Liver (tissue), 9 donors: ENCODE data around the gene SLC49A3. TPM values are rescaled to one million over a fixed set of nuclear protein-coding genes. Genes with fewer than 3 reads are reported as not detected.

ENCODE experiments used
- DNase-seq: peaks from one replicate; pipeline ENCODE4 v3.0.0-alpha.2; 2017; ENCODE audit warnings: low spot score
- H3K27ac ChIP-seq, 2 donors: one replicate each; pipeline ENCODE4 v1.7.0; 2013; ENCODE audit warnings: inconsistent platforms in 2 of 2, low read length in 2 of 2, control low read depth in 1 of 2, low read depth in 1 of 2, mild to moderate bottlenecking in 1 of 2
- H3K27me3 ChIP-seq, 4 donors: one replicate each; pipeline versions ENCODE4 v1.6.1 to v1.7.0; 2013; ENCODE audit warnings: low read length in 3 of 4, inconsistent platforms in 1 of 4, mild to moderate bottlenecking in 1 of 4, moderate library complexity in 1 of 4; ENCODE audit not compliant: control insufficient read depth in 4 of 4, insufficient read depth in 4 of 4
- H3K36me3 ChIP-seq, 4 donors: one replicate each; pipeline versions ENCODE4 v1.6.1 to v1.7.0; 2013; ENCODE audit warnings: low read length in 3 of 4, mild to moderate bottlenecking in 3 of 4, low read depth in 1 of 4, moderate library complexity in 1 of 4; ENCODE audit not compliant: control insufficient read depth in 4 of 4, insufficient read depth in 3 of 4
- H3K4me1 ChIP-seq, 4 donors: one replicate each; pipeline versions ENCODE4 v1.6.1 to v1.7.0; 2013; ENCODE audit warnings: low read length in 3 of 4, mild to moderate bottlenecking in 3 of 4, moderate library complexity in 1 of 4; ENCODE audit not compliant: control insufficient read depth in 4 of 4, insufficient read depth in 4 of 4
- H3K4me3 ChIP-seq, 3 donors: one replicate each; pipeline versions ENCODE4 v1.6.1 to v1.7.0; 2013; ENCODE audit warnings: low read length in 3 of 3, control low read depth in 1 of 3, low read depth in 1 of 3, mild to moderate bottlenecking in 1 of 3
- H3K9ac ChIP-seq, 2 donors: one replicate each; pipeline ENCODE4 v1.7.0; 2013; ENCODE audit warnings: low read length in 2 of 2, mild to moderate bottlenecking in 2 of 2, moderate library complexity in 2 of 2, control low read depth in 1 of 2, low read depth in 1 of 2
- H3K9me3 ChIP-seq, 4 donors: one replicate each; pipeline versions ENCODE4 v1.6.1 to v1.7.0; 2013; ENCODE audit warnings: low read length in 3 of 4; ENCODE audit not compliant: control insufficient read depth in 4 of 4
- ATF3 ChIP-seq: IDR thresholded peaks from 2 replicates; pipeline ENCODE4 v1.6.1; 2016; ENCODE audit warnings: antibody characterized with exemption
- FOXA1 ChIP-seq: IDR thresholded peaks from 2 replicates; pipeline ENCODE4 v1.6.1; 2016; ENCODE audit warnings: antibody characterized with exemption
- FOXA2 ChIP-seq: IDR thresholded peaks from 2 replicates; pipeline ENCODE4 v1.6.1; 2016; ENCODE audit warnings: antibody characterized with exemption
- HNF4A ChIP-seq, 2 donors: conservative IDR thresholded peaks; 2 replicates each; pipeline ENCODE4 v1.6.1; 2016; ENCODE audit warnings: antibody characterized with exemption in 2 of 2, mild to moderate bottlenecking in 2 of 2
- MAX ChIP-seq: IDR thresholded peaks from 2 replicates; pipeline ENCODE4 v1.6.1; 2016; ENCODE audit warnings: antibody characterized with exemption
- NR2F2 ChIP-seq: IDR thresholded peaks from 2 replicates; pipeline ENCODE4 v1.6.1; 2016; ENCODE audit warnings: antibody characterized with exemption
- RAD21 ChIP-seq, 2 donors: IDR thresholded peaks; 2 replicates each; pipeline ENCODE4 v1.6.1; 2016; ENCODE audit warnings: antibody characterized with exemption in 2 of 2, mild to moderate bottlenecking in 2 of 2
- REST ChIP-seq: IDR thresholded peaks from 2 replicates; pipeline ENCODE4 v1.6.1; 2016; ENCODE audit warnings: antibody characterized with exemption, mild to moderate bottlenecking
- RXRA ChIP-seq, 2 donors: IDR thresholded peaks; 2 replicates each; pipeline ENCODE4 v1.6.1; 2017 to 2018; ENCODE audit warnings: antibody characterized with exemption in 2 of 2, mild to moderate bottlenecking in 1 of 2
- WGBS: extraction: QIAGEN DNeasy Blood & Tissue Kit; methylation state at CpG from one replicate; pipeline ENCODE4 v1.1.7; 2013; 5-methylcytosine and 5-hydroxymethylcytosine counted together
- polyA plus RNA-seq, 2 donors: library from polyadenylated mRNA; stranded (reverse) in 1 of 2; unstranded in 1 of 2; fragments of 200-250 nt in 1 of 2; fragments of >200 nt in 1 of 2; fragmentation: Nextera tagmentation in 1 of 2; extraction: Ambion mirVana in 1 of 2; gene quantifications; one replicate each; pipeline versions ENCODE4 v1.2.1 to v1.2.3, GENCODE V29; 2013 to 2015
- total RNA-seq, 2 donors: library from RNA; depleted of rRNA; stranded (reverse); fragments of >200 nt; gene quantifications; one replicate each; pipeline ENCODE4 v1.2.3, GENCODE V29; 2014
- donor health status: healthy.
- donor health status: healthy.
- donor health status: healthy.
- donor health status: healthy.
- donor health status: healthy.

Gene SLC49A3
- total and polyA plus RNA-seq, 4 donors = 0.40 to 3.6 (median 2.0) TPM

GRCh38 chr4:709348-709747 is 20.4 kb upstream of the SLC49A3 start (continued):
- no peak for TF ChIP-seq REST

- no peaks in the 10 kb centered on the region for H3K27me3 ChIP-seq
- H3K9ac ChIP-seq = no peak overlapping the region
- H3K4me1 ChIP-seq = peaks cover 6 to 28% (median 18%) of the 10 kb centered on the region in 4 donors
Measured at GRCh38 chr4:708631-708933, 19.6 kb upstream of the SLC49A3 start.

More at GRCh38 chr4:708631-708933, 19.6 kb upstream of the SLC49A3 start:
- no peak overlapping the region for H3K27ac ChIP-seq
- H3K36me3 ChIP-seq = no peaks in the 10 kb centered on the region
- H3K9me3 ChIP-seq = no peaks in the 10 kb centered on the region
- no peak overlapping the region for H3K4me3 ChIP-seq
- DNase-seq = no peak
- WGBS = 81% methylated on average over 6 of the region's 6 CpGs
- TF ChIP-seq RXRA (IDR thresholded peaks at IDR 0.05) (no peak), FOXA2 (no peak), REST (no peak), FOXA1 (no peak), NR2F2 (no peak), ATF3 (no peak), MAX (no peak), HNF4A (conservative IDR thresholded peaks at IDR 0.05) (no peak), RAD21 (IDR thresholded peaks at IDR 0.05) (no peak)
